GM18868 (cell line): ENCODE results near the gene SSMEM1.
"Not testable (repeated sequence)": the region's sequence is repeated elsewhere in the genome, so short reads cannot be mapped to it uniquely, and the experiment has no call there.

Experiments
- ATAC-seq: cut with Tn5 transposase; IDR thresholded peaks from one replicate; pipeline ENCODE4 v1.9.1; 2021; ENCODE audit warnings: mild to moderate bottlenecking, moderate library complexity; ENCODE audit not compliant: unreplicated experiment

The SSMEM1 gene, protein sequence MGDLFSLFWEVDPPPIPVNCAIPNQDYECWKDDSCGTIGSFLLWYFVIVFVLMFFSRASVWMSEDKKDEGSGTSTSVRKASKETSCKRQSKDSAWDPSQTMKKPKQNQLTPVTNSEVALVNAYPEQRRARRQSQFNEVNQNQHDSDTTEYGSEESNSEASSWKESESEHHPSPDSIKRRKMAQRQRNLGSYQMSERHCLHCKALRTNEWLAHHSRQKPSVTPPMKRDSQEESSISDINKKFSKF

DNA sequence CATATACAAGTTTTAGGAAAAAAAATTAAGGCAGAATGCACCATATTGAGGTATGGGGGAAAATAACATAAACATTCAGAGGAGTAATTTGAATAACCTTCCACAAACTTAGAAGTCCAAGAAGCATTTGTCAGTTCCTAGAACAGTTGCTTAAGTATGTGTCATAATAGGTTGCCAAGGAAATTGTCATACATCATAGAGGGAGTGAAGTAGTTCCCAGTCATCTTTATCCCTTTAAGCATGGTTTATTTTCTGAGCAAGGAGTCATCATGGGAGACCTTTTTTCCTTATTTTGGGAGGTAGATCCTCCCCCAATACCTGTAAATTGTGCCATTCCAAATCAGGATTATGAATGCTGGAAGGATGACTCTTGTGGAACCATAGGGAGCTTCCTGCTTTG, at the start of gene SSMEM1:
TSS of gene SSMEM1 (plus strand) at position 219 of the 400 bp plus-strand sequence. CDS start at position 270, 51 bp downstream.
- no peak for ATAC-seq

DNA sequence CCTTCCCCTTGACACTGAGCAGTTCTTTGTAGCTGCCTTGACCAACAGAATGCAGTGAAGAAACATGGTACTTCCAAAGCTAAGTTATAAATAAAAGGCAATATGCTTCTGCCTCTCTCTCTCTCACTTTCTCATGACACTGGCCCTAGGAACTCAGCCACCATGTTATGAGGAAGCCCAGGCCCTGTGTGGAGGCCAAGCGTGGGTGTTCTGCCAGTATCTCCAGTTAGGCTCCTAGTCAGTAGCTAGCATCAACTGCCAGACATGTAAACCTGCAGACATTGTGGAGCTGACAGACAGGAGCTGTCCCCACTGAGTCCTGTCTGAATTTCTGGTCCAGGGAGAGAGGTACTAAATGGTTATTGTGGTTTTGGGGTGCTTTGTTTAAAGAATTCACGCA, 47.6 kb upstream of the SSMEM1 start:
- ATAC-seq, result no peak

DNA sequence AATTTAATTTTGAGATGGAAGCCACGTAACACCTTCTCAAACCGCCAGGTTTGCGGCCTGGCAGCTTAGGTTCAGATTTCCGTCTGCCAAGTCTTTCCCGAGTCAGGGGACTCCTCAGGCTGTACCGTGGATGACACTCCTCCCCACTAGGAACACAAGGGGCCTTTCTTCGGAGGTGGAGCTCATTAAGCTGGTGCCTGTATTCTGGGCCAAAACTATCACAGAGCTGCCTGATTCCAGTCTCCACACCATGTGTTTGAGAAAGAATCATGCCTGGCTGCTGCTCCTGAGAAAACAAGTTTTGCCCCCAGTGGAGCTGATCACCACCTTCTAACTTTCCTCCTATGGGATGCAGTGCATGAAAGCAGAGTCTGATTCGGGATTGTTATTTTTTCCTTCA, 47.2 kb upstream of the SSMEM1 start:
- ATAC-seq, result no peak

DNA sequence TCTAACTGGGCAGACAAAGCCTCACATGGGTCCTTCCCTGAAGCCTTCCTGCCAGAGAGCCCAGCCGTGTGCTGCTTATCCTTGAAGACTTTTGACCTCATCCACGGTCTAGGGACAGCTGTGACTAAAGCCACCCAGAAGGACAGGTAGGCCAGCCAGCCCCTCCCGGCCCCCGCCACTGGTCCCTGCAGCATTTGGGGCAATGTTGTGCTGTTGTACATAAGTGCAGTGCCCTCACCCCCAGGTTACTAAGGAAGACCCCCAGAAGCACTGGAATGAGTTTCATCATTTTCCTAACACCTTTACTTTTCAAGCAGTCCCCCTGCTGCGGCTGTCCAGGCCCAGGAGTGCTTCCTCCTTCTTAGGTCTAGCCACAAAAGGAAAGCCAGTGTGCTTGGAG, 45.5 kb upstream of the SSMEM1 start:
- no peak for ATAC-seq

DNA sequence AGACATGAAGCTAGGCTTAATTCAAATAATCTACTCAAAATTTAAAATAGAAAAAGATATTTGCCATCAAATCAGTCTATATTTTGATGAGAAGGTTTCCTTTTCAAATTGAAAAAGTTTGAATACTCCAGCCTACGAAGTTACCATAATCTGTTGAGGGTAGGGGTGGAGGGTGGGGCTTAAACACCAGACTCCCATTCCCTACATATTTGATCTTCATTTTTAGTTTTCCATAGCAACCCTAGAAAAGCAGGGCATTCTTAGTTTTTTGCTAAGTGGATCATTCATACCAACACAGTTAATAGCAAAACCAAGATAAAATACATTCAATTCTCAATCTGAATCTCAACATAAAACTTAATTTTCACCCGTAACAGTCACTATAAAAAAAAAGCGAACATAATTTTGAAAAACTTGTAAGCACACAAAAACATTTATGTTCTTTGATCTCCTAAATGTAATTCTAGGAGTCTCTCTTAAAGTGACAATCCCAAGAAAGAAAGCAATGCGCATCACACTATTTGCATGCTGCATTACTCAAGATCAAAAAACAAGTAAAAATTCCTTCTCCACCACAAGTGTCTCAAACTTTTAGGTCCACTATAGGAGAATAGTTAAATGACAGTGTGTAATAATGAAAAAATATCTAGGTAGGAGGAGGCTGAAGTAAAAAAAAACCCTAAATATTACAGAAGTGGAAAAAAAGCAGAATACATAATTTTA, 33.3 kb upstream of the SSMEM1 start:
- no peak for ATAC-seq

DNA sequence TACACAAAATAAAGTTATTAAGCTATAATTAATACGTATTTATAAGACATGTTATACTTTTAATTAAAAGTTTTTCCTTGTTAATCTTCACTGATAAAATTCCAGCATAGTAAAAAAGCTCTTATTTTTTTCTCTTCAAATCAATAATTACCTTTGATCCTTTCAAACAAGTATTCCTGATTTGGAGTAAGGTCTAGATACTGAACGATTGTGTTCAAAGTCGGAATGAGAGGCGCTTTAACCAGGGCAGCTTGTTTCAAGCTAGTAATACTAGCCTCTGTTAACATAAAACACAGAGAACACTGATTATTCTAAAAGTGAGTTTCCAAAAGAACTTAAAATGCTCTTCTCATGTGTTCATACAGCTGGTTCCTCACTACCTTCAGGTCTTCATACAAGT, 29.4 kb upstream of the SSMEM1 start:
- ATAC-seq, result no peak

DNA sequence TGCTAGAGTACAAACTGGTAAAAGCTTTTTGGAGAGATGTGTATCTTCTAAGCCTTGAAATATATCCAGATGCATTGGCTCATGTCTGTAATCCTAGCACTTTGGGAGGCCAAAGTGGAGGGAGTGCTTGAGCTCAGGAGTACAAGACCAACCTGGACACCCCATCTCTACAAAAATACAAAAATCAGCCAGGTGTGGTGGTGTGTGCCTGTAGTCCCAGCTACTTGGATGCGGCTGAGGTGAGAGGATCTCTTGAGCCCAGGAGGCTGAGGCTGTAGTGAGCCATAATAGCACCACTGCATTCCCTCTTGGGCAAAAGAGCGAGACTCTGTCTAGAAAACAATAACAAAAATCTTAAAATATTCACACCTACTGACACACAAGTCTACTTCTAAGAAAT, 28.0 kb upstream of the SSMEM1 start:
- no peak for ATAC-seq

DNA sequence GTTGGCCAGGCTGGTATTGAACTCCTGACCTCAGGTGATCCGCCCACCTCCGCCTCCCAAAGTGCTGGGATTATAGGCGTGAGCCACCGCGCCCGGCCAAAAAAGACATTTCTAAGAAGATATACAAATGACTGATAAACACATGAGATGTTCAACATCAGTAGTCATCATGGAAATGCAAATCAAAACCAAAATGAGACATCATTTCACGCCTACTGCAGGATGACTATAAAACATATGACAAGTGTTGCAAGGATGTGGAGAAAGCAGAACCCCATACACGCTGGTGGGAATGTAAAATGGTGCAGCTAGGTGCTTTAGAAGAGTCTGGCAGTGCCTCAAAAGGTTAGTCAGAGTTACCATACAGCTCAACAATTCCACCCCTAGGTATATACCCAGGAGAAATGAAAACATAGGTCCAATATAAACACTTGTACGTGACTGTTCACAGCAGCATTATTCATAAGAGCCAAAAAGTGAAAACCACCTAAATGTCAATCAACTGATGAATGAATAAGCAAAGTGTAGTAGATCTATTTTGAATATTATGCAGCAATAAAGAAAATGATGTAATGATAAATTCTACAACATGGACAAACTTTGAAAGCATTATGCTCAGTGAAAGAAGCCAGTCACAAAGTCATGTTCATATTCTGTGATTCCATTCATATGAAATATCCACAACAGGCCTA, 26.9 kb upstream of the SSMEM1 start:
- no peak for ATAC-seq

DNA sequence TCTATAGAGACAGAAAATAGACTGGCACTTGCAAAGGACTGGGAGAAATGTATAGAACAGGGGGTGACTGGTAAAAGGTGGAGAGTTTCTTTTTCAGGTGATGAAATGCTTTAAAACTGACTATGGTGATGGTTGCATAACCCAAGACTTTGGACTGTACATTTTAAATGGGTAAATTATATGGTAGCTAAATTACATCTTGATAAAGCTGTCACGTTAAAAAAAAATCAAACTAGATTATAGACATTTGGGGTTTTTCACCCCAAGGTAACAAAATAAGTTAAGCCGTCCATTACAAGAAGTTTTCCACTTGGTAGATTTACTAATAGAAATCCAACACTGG, 26.4 kb upstream of the SSMEM1 start:
- no peak for ATAC-seq

DNA sequence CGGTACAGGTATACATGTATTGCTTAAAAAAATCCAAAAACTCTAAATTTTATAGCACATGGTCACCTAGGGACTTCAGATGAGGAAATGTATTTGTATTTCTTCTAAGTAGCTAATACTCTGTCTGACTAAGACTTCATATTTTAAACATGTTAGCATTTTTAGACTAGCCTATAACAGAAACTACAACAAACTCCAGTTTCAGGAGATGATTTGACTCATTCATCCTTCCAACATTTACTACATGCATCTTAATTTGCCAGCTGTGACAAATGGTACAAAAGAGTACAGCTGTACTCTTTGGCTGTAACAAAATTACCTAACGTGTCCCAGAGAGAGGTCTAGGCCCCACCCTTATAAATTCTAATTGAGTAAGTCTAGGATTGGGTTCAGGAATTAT, 24.7 kb upstream of the SSMEM1 start:
- peak; percentile 88 for ATAC-seq

DNA sequence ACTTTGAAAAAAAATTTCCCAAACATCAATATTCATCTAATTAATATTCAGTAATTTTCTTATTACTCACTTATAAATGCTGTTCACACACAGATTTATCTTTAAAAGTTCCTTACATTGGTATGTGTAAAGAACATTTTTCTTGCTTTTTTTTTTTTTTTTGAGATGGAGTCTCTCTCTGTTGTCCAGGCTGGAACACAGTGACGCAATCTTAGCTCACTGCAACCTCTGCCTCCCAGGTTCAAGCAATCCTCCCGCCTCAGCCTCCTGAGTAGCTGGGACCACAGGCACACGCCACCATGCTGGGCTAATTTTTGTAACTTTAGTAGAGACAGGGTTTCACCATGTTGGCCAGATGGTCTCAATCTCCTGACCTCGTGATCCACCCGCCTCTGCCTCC, 23.3 kb upstream of the SSMEM1 start:
- ATAC-seq, result not testable (repeated sequence)

DNA sequence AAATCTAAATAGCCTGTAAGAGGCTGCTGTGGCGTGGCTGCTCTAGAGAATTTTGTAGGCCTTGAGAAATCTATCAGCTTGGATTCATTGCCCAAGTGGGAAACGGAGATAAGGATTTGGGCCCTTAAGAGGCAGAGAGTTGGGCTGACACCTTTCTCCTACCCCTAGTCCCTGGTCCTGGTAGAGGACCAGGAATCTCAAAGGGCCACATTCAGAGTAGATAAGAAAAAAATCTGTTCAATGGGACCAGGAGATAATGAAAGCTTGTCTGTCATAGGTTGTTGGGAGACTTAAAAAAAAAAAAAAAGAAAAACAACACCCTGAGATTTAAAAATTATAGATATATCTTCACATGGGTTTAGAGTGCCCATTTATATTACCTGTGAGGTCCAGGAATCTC, 20.3 kb upstream of the SSMEM1 start:
- no peak for ATAC-seq

DNA sequence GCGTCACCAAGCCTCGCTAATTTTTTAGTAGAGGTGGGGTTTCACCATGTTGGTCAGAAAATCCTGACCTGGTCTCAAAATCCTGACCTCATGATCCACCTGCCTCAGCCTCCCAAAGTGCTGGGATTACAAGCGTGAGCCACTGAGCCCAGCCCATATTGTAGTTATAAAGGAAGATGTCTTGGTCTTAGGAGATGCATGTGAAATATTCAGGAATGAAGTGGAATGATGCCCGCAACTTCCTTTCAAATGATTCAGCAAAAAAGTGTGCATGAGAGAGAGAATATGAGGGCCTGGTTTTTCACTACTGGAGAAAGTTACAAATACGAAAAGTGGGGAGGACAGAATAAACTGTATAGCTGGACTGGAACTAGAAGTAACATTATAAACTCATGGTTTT, 18.3 kb upstream of the SSMEM1 start:
- ATAC-seq, result no peak

DNA sequence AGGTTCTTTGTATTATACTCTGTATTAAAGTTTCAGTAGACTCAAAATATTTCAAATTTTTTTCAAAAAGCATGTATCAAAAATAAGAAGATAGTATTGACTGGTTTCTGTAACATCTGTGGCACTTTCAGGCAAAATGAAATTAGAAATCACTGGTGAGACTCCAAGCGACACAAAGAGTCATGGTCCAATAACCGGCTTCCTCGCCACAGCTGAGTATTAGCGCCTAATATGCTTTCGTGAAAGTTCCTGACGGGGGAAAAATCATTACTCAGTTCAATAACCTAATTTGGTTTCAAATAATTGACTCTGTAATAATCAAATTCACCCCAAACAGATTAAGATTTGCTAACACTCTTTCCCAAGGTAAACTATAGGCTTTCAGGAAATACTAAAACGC, 15.9 kb upstream of the SSMEM1 start:
- ATAC-seq, result no peak

DNA sequence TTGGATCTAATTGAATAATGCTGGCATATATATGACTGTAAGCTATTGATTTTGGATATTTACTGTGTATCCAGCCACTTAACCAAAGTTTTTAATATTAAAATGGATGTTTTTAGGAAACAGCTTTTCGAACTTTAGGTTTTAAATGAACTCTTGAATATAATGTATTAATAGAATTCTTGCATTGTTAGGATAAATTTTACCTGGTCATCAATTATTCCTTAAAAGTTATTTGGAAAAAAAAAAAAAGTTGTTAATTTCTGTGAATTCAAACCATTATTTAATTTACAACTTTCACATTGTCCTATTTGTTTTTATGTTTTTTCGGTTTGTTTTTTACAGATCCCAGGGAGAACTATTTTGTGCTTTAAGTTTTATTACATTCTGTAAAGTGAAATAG, 12.3 kb upstream of the SSMEM1 start:
- no peak for ATAC-seq

DNA sequence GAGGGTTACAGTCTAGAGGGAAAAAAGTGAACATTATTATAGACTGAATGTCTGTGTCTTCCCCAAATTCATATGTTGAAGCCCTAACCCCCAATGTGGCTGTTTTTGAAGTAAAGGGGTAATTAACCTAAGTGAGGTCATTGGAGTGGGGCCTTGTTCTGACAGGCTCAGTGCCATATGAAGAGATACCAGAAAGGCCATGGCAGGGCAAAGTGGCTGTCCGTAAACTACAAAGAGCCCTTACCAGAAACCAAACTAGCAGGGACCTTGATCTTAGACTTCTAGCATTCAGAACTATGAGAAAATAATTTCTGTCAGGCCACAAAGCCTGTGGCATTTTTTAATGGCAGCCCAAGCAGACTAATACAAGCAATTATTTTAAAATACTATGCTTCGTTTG, 11.2 kb upstream of the SSMEM1 start:
- ATAC-seq, result no peak

DNA sequence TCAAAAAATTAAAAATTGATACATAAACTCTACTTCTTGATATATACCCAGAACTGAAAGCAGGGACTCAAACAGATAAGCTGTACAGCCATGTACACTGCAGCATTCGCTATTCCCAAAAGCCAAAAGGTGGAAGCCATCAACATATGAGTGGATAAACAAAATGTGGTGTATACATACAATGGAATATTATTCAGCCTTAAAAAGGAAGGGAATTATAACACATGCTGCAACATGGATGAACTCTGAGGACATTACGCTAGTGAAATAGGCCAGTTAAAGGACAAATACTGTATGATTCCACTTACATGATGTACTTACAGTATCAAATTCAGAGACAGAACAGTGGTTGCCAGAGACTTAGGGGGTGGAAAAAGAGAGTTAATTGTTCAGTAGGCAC, 10.6 kb upstream of the SSMEM1 start:
- ATAC-seq, result no peak

DNA sequence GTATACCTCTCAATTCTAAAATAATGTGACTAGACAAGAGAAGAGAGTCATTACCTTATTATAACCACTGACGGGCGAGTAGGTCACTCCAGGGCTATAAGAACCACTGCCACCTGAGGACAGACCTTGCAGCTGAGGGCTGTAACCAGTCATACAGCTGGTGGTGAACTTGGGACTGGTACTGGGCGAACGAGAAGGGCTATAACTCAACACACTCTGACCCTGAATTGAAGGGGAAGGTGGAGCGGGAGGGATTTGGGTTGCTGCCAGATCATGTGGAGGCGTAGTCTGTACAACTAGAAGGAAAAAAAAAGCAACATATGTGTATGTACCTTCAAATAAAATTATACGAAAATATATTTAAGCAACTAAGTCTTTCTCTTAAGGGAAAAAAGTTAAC, 5.9 kb upstream of the SSMEM1 start:
- no peak for ATAC-seq

DNA sequence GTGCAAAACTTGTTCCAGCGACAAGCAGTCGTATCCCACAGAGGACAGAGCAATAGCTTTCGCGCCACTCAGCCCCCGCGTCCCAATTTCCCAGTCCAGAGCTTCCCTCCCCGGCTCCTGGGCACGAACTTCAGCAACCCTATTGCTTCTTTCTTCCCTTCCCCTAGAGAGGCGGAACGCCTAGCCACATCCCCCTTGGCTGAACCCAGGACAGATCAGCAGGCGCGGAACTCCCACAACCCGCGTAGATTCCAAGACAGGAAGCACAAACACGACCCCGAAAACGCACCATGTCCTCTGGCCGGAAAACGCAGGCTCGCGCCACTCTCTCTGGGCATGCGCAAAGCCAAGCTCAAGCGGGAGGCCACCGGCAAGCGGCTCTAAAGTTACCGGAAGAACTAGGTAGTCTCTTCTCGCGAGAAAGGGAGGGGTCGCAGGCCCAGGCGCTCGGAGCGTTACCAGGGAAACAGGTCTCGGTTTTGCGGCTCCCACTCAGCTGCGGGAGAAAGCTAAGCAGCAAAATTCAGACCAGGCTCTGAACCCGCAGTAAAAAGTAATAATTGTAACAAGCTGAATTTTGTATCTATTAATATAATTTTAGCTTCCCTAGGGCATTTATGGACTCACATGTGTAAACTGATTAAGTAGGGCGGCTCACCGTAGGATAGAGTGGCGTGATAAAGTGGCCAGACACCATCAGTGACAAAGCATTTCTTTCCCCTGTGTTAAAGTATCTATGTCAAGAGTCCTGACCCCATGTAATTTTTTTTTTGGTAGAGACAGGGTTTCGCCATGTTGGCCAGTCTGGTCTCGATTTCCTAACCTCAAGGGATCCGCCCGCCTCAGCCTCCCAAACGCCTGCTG, 2.3 kb upstream of the SSMEM1 start, which contains the start of gene TMEM209:
TSS of gene TMEM209 (minus strand) at position 323 of the 864 bp plus-strand sequence. CDS start at position 292, 31 bp downstream.
- peak; percentile 98 for ATAC-seq

DNA sequence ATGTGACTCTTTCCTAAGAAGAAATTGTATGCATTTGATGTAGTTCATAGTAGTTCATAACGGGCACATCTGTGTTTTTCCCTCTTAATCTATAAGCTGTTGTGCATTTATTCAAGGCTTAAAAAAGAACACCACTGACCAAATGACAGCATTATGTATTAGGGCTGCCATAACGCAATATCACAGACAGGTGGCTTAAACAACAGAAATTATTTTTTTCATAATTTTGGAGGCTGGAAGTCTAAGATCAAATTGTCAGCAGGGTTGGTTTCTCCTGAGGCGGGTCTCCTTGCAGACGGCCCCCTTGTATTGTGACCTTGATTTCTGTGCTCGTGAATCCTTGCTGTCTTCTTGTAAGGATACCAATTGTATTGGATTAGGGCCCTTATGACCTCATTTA, 627 bp upstream of the SSMEM1 start:
- ATAC-seq, result no peak

DNA sequence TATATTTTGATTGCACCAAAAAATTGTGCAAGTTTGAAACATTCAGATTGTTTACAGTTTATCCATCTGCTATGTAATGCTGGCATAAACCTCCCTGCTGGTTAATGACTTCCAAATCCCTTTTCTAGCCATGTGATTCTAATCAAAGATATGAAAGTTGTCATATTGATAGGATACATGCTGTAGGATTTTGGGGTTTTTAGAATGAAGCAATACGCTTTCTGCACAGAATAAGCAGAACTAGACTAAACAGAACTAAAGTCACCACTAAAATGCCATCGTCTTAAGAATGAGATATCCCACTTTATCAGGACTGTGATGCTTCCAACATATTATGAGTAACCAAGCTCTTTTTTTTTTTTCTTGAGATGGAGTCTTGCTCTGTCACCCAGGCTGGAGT, 856 bp downstream of the SSMEM1 start:
- no peak for ATAC-seq
